BLaER1 (cell line): ENCODE measurements around the gene HSH2D.
"Not testable (repeated sequence)": the region's sequence is repeated elsewhere in the genome, so short reads cannot be mapped to it uniquely, and the experiment has no call there.

Source experiments
- H3K27ac ChIP-seq: shearing (Covaris generic); formaldehyde crosslinking; 2 replicates; pipeline ENCODE4 v1.8.1; 2022
- H3K27me3 ChIP-seq: shearing (Covaris generic); formaldehyde crosslinking; 2 replicates; pipeline ENCODE4 v1.8.1; 2022
- H3K36me3 ChIP-seq: shearing (Covaris generic); formaldehyde crosslinking; 2 replicates; pipeline ENCODE4 v1.8.1; 2022
- H3K4me1 ChIP-seq: shearing (Covaris generic); formaldehyde crosslinking; 2 replicates; pipeline ENCODE4 v1.8.1; 2022
- H3K4me2 ChIP-seq: shearing (Covaris generic); formaldehyde crosslinking; 2 replicates; pipeline ENCODE4 v1.8.1; 2022
- H3K4me3 ChIP-seq: shearing (Covaris generic); formaldehyde crosslinking; 2 replicates; pipeline ENCODE4 v1.8.1; 2022
- H3K9ac ChIP-seq: shearing (Covaris generic); formaldehyde crosslinking; 2 replicates; pipeline ENCODE4 v1.8.1; 2022
- H3K9me3 ChIP-seq: shearing (Covaris generic); formaldehyde crosslinking; 2 replicates; pipeline ENCODE4 v1.8.1; 2022
- H4K20me1 ChIP-seq: shearing (Covaris generic); formaldehyde crosslinking; 2 replicates; pipeline ENCODE4 v1.8.1; 2022
- Cebpa-rat ChIP-seq: shearing (Covaris generic); IDR thresholded peaks from 2 replicates; pipeline ENCODE4 v1.8.1; 2022

Gene HSH2D

DNA sequence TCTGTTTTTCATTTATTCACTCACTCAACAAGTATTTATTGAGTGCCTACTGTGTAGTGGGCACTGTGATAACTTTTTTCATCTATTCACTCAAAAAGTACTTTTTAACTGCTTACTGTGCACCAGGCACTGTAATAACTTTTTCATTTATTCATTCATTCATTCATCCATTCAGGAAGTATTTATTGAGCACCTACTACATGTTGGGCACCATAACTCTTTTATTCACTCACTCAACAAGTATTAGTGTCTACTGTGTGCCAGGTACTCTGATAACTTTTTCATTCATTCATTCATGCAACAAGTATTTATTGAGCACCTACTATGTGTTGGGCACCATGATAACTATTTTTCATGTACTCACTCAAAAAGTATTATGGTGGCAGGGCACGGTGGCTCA, 22.9 kb downstream of the HSH2D start:
- Histone ChIP-seq H4K20me1 (no peaks in the 10 kb centered on the region), H3K9ac (no peak overlapping the region), H3K4me2 (no peak overlapping the region), H3K27ac (no peak overlapping the region), H3K4me3 (no peak overlapping the region), H3K9me3 (no peaks in the 10 kb centered on the region), H3K36me3 (no peaks in the 10 kb centered on the region), H3K4me1 (peaks cover 27% of the 10 kb centered on the region), H3K27me3 (no peaks in the 10 kb centered on the region)
- TF ChIP-seq Cebpa-rat, result no peak

DNA sequence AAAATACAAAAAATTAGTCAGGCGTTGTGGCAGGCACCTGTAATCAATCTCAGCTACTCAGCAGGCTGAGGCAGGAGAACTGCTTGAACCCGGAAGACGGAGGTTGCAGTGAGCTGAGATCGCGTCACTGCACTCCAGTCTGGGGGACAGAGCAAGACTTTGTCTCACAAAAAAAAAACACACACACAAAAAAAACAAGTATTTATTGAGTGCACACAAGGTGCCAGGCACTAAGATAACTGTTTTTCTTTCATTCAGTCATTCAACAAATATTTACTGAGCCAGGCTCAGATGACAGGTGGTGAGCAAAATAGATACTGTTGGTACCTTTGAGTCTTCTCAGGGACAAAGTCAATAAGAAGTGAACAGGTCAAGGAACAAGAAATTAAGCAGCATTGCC, 23.6 kb downstream of the HSH2D start:
- H3K9ac ChIP-seq, result no peak overlapping the region
- H3K4me3 ChIP-seq, result no peak overlapping the region
- H3K9me3 ChIP-seq, result no peaks in the 10 kb centered on the region
- H3K4me2 ChIP-seq, result no peak overlapping the region
- peaks cover 27% of the 10 kb centered on the region for H3K4me1 ChIP-seq
- no peaks in the 10 kb centered on the region for H3K27me3 ChIP-seq
- no peaks in the 10 kb centered on the region for H4K20me1 ChIP-seq
- H3K36me3 ChIP-seq, result no peaks in the 10 kb centered on the region
- no peak overlapping the region for H3K27ac ChIP-seq
- no peak for TF ChIP-seq Cebpa-rat

DNA sequence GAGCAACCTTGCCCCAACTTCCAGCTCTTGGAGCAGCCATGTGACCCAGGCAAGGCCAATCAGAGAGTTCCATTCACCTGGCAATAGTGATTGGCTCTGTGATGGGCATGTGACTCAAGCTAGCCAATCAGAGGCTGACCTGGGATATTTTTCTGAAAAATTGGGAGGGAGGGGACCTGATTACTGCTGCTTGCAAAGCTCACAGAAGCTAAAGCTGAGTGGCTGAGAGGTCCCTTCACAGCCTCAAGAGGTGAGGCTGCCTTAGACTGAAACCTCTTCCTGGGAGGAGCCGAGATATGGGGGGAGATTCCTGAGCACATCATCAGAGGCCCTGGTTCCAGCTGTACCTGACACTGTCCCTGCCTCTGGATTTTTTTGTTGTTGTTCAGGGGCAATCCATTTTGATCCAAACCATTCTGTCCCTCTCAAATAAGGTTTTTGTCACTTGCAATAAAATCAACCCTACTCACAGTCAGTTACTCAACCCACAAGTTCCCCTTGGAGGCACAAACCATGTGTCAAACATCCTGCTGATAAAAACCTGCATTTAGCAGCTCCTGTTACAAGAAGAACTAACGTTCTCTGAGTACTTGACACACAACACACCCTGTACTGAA, 25.1 kb downstream of the HSH2D start:
- H3K4me3 ChIP-seq, result no peak overlapping the region
- no peaks in the 10 kb centered on the region for H4K20me1 ChIP-seq
- no peak overlapping the region for H3K9ac ChIP-seq
- no peaks in the 10 kb centered on the region for H3K9me3 ChIP-seq
- no peaks in the 10 kb centered on the region for H3K27me3 ChIP-seq
- peaks cover 39% of the 10 kb centered on the region for H3K4me1 ChIP-seq
- TF ChIP-seq Cebpa-rat, result no peak
- no peaks in the 10 kb centered on the region for H3K36me3 ChIP-seq
- peak overlapping the region; percentile 56 for H3K27ac ChIP-seq
- peak overlapping the region; percentile 57 for H3K4me2 ChIP-seq

DNA sequence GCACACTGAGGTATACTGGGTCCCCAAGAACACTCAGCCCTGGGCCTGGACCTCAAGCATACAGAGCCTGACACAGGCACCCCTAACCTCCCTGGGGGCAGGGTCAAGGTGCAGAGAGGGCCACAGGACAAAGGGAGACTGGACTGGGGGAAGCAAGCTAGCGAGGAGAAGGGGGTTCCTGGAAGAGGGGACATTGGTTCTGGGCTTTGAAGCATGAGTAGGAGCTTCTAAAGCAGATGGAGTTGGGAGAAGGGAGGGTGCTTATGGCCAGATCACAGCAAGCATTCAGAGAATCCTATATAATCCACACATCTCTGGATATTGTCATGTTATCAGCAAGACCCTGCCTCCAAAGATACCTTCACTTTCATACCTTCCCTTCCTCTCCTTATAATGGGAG, 26.6 kb downstream of the HSH2D start:
- H3K4me2 ChIP-seq, result no peak overlapping the region
- no peaks in the 10 kb centered on the region for H4K20me1 ChIP-seq
- no peak for TF ChIP-seq Cebpa-rat
- no peaks in the 10 kb centered on the region for H3K36me3 ChIP-seq
- H3K4me3 ChIP-seq, result no peak overlapping the region
- no peak overlapping the region for H3K27ac ChIP-seq
- H3K9ac ChIP-seq, result no peak overlapping the region
- no peaks in the 10 kb centered on the region for H3K27me3 ChIP-seq
- H3K9me3 ChIP-seq, result peaks cover 3% of the 10 kb centered on the region
- H3K4me1 ChIP-seq, result peaks cover 39% of the 10 kb centered on the region

DNA sequence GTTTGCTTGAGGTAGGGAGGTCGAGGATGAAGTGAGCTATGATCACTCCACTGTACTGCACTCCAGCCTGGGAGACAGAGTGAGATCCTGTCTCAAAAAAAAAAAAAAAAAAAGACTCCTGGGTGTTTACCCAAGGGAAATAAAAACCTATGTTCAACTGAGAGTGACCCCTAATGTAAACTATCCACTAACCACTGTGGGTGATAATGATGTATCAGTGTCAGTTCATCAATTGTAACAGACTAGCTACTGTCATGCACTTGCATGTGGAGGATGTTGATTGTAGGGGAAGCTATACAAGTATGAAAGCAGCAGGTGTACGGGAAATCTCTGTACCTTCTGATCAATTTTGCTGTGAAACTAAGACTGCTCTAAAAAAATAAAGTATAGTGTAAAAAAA, 32.5 kb downstream of the HSH2D start:
- Histone ChIP-seq H3K4me3 (no peak overlapping the region), H3K36me3 (no peaks in the 10 kb centered on the region), H3K9me3 (peaks cover 13% of the 10 kb centered on the region), H3K27ac (no peak overlapping the region), H3K9ac (no peak overlapping the region), H3K27me3 (no peaks in the 10 kb centered on the region), H3K4me1 (peaks cover 23% of the 10 kb centered on the region), H3K4me2 (no peak overlapping the region), H4K20me1 (no peaks in the 10 kb centered on the region)
- no peak for TF ChIP-seq Cebpa-rat

DNA sequence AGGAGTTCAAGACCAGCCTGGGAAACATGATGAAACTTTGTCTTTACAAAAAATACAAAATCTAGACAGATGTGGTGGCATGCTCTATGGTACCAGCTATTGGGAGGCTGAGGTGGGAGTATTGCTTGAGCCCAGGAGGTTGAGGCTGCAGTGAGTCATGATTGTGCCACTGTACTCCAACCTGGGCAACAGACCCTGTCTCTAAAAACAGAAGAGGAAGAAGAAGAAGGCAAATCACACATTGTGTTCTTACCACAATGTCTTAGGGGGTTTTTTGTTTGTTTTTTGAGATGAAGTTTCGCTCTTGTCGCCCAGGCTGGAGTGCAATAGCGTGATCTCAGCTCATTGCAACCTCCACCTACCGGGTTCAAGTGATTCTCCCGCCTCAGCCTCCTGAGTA, 35.4 kb downstream of the HSH2D start:
- not testable (repeated sequence) for H3K27ac ChIP-seq, H3K4me2 ChIP-seq, H3K4me3 ChIP-seq, H4K20me1 ChIP-seq, H3K27me3 ChIP-seq, H3K36me3 ChIP-seq, H3K9ac ChIP-seq
- Histone ChIP-seq H3K9me3 (peaks cover 13% of the 10 kb centered on the region), H3K4me1 (peaks cover 11% of the 10 kb centered on the region; the same call in 1 of the 2 replicates)

DNA sequence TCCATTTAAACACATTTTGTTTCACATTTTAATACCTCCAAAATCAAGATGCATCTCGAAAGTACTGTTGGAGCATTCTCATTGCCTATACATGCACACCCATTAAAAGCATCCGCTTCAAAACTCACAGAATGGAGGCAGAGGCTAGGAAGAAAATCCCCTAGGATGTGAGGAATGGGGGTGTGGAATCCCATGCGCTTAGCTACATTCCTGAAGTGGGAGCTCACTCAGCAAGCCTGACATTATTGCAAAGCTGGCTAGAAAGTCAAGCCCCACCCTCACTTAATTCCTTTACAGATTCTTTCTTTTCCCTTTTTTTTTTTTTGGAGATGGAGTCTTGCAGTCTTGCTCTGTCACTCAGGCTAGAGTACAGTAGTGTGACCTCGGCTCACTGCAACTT, 37.1 kb downstream of the HSH2D start:
- Histone ChIP-seq H3K4me1 (peaks cover 15% of the 10 kb centered on the region), H3K4me2 (no peak overlapping the region), H3K36me3 (no peaks in the 10 kb centered on the region), H3K27ac (no peak overlapping the region), H3K9ac (no peak overlapping the region), H4K20me1 (peaks cover 2% of the 10 kb centered on the region; the same call in 1 of the 2 replicates), H3K9me3 (peaks cover 6% of the 10 kb centered on the region), H3K4me3 (no peak overlapping the region), H3K27me3 (no peaks in the 10 kb centered on the region)
- no peak for TF ChIP-seq Cebpa-rat

DNA sequence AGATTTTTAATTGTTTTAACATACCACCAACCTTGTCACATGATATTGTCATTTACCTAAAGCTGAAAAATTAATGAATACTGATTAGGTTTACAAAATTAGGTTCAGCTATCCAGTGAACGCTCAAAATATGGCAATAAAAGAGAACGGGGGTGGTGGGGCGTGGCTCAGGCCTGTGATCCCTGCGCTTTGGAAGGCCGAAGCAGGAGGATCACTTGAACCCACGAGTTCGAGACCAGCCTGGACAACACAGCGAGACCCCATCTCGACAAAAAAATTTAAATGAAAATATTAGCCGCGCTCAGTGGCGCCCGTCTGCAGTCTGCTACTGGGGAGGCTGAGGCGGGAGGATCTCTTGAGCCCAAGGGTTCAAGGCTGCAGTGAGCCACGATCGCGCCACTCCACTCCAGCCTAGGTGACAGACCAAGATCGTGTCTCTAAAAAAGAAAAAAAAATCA, 41.2 kb downstream of the HSH2D start:
- no peaks in the 10 kb centered on the region for H3K27me3 ChIP-seq
- no peak overlapping the region for H3K27ac ChIP-seq
- H3K4me3 ChIP-seq, result peak overlapping the region; percentile 89
- peaks cover 19% of the 10 kb centered on the region for H3K4me1 ChIP-seq
- no peaks in the 10 kb centered on the region for H3K9me3 ChIP-seq
- H4K20me1 ChIP-seq, result peaks cover 40% of the 10 kb centered on the region
- peak overlapping the region; percentile 60 for H3K4me2 ChIP-seq
- H3K9ac ChIP-seq, result no peak overlapping the region
- peaks cover 32% of the 10 kb centered on the region for H3K36me3 ChIP-seq
- no peak for TF ChIP-seq Cebpa-rat

DNA sequence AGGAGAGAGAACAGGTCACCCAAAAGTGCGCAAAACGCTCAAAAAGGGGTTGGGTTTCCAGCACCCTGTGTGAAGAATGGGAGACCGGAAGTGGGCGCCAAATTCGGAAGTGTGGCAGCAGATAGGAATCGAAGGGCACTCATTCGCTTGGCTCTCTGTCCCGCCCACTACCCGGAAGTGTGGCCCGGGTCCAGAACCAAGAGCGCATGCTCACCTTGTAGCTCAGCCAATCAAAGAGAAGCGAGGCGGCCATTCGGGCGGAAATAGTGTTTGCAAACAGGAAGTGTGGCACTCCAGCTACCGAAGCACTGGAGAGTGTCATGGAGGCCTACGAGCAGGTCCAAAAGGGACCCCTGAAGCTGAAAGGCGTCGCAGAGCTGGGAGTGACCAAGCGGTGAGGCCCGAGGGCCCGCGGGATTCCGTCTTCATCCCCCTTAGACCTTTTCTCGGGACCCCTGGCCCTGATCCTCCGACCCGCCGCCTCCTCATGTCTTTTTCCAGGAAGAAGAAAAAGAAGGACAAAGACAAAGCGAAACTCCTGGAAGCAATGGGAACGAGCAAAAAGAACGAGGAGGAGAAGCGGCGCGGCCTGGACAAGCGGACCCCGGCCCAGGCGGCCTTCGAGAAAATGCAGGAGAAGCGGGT, 41.8 kb downstream of the HSH2D start, which contains the start of gene FAM32A:
Gene FAM32A (plus strand): TSS at position 288 of the 645 bp plus-strand sequence. CDS start 33 bp downstream, at position 321.
- Histone ChIP-seq H3K27ac (peak within 1 kb of the TSS; percentile 88), H3K36me3 (peaks cover 38% of the 10 kb centered on the region), H3K9ac (peak within 1 kb of the TSS; percentile 91), H3K27me3 (no peaks in the 10 kb centered on the region), H3K4me1 (peaks cover 15% of the 10 kb centered on the region), H3K4me3 (peak within 1 kb of the TSS; percentile 89), H3K4me2 (peak within 1 kb of the TSS; percentile 89), H3K9me3 (no peaks in the 10 kb centered on the region), H4K20me1 (peaks cover 45% of the 10 kb centered on the region)
- TF ChIP-seq Cebpa-rat, result no peak

DNA sequence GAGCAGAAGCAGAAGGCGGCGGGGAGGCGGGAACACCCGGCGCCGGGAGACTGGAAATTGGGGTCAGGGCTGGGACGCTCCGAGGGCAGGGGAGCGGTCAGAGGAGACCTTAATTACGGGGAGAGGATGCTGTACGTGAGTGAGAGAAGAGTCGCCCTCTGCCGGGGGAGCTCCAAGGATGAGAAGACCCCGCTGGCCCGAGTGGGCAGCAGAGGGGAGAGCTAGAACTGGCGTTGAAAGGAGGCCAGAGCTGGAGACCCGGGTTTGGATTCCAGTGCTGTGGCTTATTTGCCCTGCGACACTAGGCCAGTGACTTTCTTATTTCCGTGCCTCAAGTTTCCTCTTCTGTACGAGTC, 42.3 kb downstream of the HSH2D start:
- Histone ChIP-seq H3K4me2 (peak overlapping the region; percentile 89), H4K20me1 (peaks cover 50% of the 10 kb centered on the region), H3K27me3 (no peaks in the 10 kb centered on the region), H3K9me3 (no peaks in the 10 kb centered on the region), H3K36me3 (peaks cover 43% of the 10 kb centered on the region), H3K27ac (peak overlapping the region; percentile 88), H3K9ac (peak overlapping the region; percentile 91), H3K4me1 (peaks cover 15% of the 10 kb centered on the region), H3K4me3 (peak overlapping the region; percentile 89)
- no peak for TF ChIP-seq Cebpa-rat
